Breast epithelium (tissue), 4 donors: Measurements from ENCODE around the gene NGDN. TPM values are rescaled to one million over a fixed set of nuclear protein-coding genes. Genes with fewer than 3 reads are reported as not detected.

ENCODE experiments used
- DNase-seq, 2 donors: peaks; one replicate each; pipeline ENCODE4 v3.0.0-alpha.2; 2019; ENCODE audit warnings: low spot score in 2 of 2
- H3K27ac ChIP-seq, 2 donors: fragments of 200-600 bp; sonication (generic) in 1 of 2; one replicate each; pipeline ENCODE4 v1.5.1; 2016 to 2019; ENCODE audit warnings: mild to moderate bottlenecking in 1 of 2
- H3K27me3 ChIP-seq, 2 donors: fragments of 200-600 bp; sonication (generic) in 1 of 2; one replicate each; pipeline versions ENCODE4 v1.5.1 to v1.6.0; 2017 to 2019; ENCODE audit warnings: control low read depth in 1 of 2, mild to moderate bottlenecking in 1 of 2
- H3K36me3 ChIP-seq: fragments of 200-600 bp; one replicate; pipeline ENCODE4 v1.5.1; 2019
- H3K4me1 ChIP-seq, 2 donors: fragments of 200-600 bp; sonication (generic); one replicate each; pipeline ENCODE4 v1.5.1; 2016 to 2019; ENCODE audit warnings: control low read depth in 1 of 2
- H3K4me3 ChIP-seq, 3 donors: fragments of 200-600 bp; sonication (generic); 1 replicate in 2 of 3; 2 replicates in 1 of 3; pipeline ENCODE4 v1.5.1; 2016 to 2019; ENCODE audit warnings: mild to moderate bottlenecking in 3 of 3, moderate library complexity in 2 of 3
- H3K9me3 ChIP-seq, 2 donors: fragments of 200-600 bp; sonication (generic) in 1 of 2; one replicate each; pipeline ENCODE4 v1.5.1; 2016 to 2019; ENCODE audit warnings: control low read depth in 1 of 2
- POLR2A ChIP-seq: fragments of 450-650 bp; IDR thresholded peaks from one replicate; pipeline ENCODE4 v1.6.1; 2016; ENCODE audit warnings: antibody characterized with exemption, mild to moderate bottlenecking, moderate library complexity
- POLR2AphosphoS5 ChIP-seq, 3 donors: sonication (generic); formaldehyde crosslinking; IDR thresholded peaks; one replicate each; pipeline ENCODE4 v1.6.1; 2017; ENCODE audit warnings: antibody characterized with exemption in 3 of 3
- intact Hi-C: fragments of 100-400 bp; cut with DNase I; formaldehyde crosslinking; loops from one replicate; pipeline ENCODE4 v1.15.1; 2023; ENCODE audit warnings: low total_unique reads
- total RNA-seq, 3 donors: library from RNA; depleted of rRNA; stranded (reverse); fragments of >200 nt; gene quantifications; one replicate each; pipeline ENCODE4 v1.1.0, GENCODE V29; 2016
- TF ChIP-seq, protein P1 (sequence below), 3 donors: fragments of 450-650 bp; IDR thresholded peaks; one replicate each; pipeline ENCODE4 v1.5.1; 2016 to 2017; ENCODE audit warnings: antibody characterized with exemption in 3 of 3, mild to moderate bottlenecking in 3 of 3, moderate library complexity in 3 of 3

NGDN gene
- total RNA-seq, 3 donors from 2014 or later: 39.8 to 58.8 (median 42.3) TPM

- no peaks in the 10 kb centered on the region for H3K4me1 ChIP-seq
- TF ChIP-seq POLR2A (no peak), POLR2AphosphoS5 (IDR thresholded peaks at IDR 0.05) (no peak)
- TF ChIP-seq, protein P1, sequence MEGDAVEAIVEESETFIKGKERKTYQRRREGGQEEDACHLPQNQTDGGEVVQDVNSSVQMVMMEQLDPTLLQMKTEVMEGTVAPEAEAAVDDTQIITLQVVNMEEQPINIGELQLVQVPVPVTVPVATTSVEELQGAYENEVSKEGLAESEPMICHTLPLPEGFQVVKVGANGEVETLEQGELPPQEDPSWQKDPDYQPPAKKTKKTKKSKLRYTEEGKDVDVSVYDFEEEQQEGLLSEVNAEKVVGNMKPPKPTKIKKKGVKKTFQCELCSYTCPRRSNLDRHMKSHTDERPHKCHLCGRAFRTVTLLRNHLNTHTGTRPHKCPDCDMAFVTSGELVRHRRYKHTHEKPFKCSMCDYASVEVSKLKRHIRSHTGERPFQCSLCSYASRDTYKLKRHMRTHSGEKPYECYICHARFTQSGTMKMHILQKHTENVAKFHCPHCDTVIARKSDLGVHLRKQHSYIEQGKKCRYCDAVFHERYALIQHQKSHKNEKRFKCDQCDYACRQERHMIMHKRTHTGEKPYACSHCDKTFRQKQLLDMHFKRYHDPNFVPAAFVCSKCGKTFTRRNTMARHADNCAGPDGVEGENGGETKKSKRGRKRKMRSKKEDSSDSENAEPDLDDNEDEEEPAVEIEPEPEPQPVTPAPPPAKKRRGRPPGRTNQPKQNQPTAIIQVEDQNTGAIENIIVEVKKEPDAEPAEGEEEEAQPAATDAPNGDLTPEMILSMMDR (IDR thresholded peaks at IDR 0.05): no peak
- no peaks in the 10 kb centered on the region for H3K9me3 ChIP-seq
- peak overlapping the region in 2 of 3 donors; percentile 15 to 20 for H3K4me3 ChIP-seq
- H3K27ac ChIP-seq: peak overlapping the region in 1 of 2 donors; percentile 48
- intact Hi-C loops: no loop called here
- no peaks in the 10 kb centered on the region for H3K36me3 ChIP-seq
- peak in 1 of 2 donors; percentile 84 for DNase-seq
- no peaks in the 10 kb centered on the region for H3K27me3 ChIP-seq
Observed at GRCh38 chr14:23513818-23514643, 44.5 kb downstream of the NGDN start.

GRCh38 chr14:23514644-23514957 is 45.1 kb downstream of the NGDN start:
- Histone ChIP-seq H3K27ac (no peak overlapping the region), H3K9me3 (no peaks in the 10 kb centered on the region), H3K4me3 (no peak overlapping the region), H3K36me3 (no peaks in the 10 kb centered on the region), H3K27me3 (no peaks in the 10 kb centered on the region), H3K4me1 (no peaks in the 10 kb centered on the region)
- peak in 1 of 2 donors; percentile 66 for DNase-seq
- TF ChIP-seq, protein P1 (IDR thresholded peaks at IDR 0.05): no peak
- TF ChIP-seq POLR2A (no peak), POLR2AphosphoS5 (IDR thresholded peaks at IDR 0.05) (no peak)
- intact Hi-C loops: no loop called here

DNA sequence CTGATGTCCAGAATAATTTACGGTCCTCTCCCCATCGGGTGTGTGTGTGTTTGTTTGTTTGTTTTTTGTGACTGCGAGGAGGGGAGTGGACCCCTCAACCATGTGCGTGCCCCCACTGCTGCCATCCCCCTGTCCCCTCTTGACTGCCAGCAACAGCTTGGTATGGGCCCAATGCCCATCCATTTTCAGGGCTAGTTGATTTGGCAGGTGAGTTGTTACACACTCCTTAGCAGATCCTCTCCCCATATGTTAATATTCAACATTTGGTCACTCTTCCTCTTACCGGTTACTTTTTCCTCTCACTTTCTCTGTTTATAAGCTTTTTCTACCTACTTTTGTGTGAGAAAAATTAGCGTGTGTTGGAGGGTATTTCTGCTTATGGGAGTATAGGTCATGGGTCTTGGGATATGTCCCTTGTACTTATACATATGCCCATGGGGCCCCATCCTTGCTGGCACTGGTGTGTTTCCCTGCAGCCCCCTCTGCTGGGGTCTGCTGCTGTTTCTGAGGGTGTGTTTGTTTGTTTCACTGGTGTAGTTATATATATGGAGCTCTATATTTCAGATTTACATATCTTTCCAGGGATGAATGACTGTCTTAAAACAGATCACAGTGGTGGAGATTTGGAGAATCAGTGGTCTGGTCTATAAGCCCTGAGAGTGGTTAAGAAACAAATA is 48.3 kb downstream of the NGDN start:
- TF ChIP-seq POLR2A: no peak
- Histone ChIP-seq H3K9me3 (no peaks in the 10 kb centered on the region), H3K4me3 (no peak overlapping the region), H3K36me3 (no peaks in the 10 kb centered on the region), H3K27me3 (no peaks in the 10 kb centered on the region), H3K4me1 (no peaks in the 10 kb centered on the region), H3K27ac (no peak overlapping the region)
- no peak for DNase-seq
- intact Hi-C loops: no loop called here

DNA sequence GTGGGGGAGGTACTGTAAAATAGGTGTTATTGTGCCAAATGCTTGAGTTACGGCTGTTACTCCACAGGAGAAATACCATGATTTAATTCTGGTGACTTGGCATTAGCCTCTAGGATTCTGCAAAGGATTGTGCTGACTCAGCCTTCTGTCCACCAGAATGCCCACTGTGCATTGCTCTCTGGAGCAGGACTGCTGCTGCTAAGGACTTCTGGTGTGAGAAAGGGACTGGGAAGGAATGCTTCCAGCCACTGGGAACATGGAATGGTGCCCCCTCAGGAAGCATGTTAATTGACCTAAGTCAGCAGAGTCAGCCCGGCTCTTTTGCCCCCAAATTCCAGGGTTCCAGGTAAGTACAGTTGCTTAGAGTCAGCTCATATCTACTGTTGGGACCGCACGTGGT is 49.2 kb downstream of the NGDN start:
- Histone ChIP-seq H3K9me3 (no peaks in the 10 kb centered on the region), H3K4me1 (no peaks in the 10 kb centered on the region), H3K4me3 (no peak overlapping the region), H3K27me3 (no peaks in the 10 kb centered on the region), H3K27ac (no peak overlapping the region), H3K36me3 (no peaks in the 10 kb centered on the region)
- TF ChIP-seq POLR2A (no peak), POLR2AphosphoS5 (IDR thresholded peaks at IDR 0.05) (no peak)
- TF ChIP-seq, protein P1 (IDR thresholded peaks at IDR 0.05): no peak
- DNase-seq: no peak
- intact Hi-C loops: no loop called here

GRCh38 chr14:23520899-23521533 is 51.5 kb downstream of the NGDN start:
- intact Hi-C loops: no loop called here
- H3K36me3 ChIP-seq: no peaks in the 10 kb centered on the region
- H3K4me3 ChIP-seq: no peak overlapping the region
- H3K4me1 ChIP-seq: no peaks in the 10 kb centered on the region
- DNase-seq: no peak
- TF ChIP-seq POLR2AphosphoS5 (IDR thresholded peaks at IDR 0.05) (no peak), POLR2A (no peak)
- TF ChIP-seq, protein P1 (IDR thresholded peaks at IDR 0.05): no peak
- H3K27ac ChIP-seq: no peak overlapping the region
- H3K9me3 ChIP-seq: no peaks in the 10 kb centered on the region
- no peaks in the 10 kb centered on the region for H3K27me3 ChIP-seq
